GM21737 (cell line): Measurements from ENCODE around the gene DMAC2L.
"Not testable (repeated sequence)": the region's sequence is repeated elsewhere in the genome, so short reads cannot be mapped to it uniquely, and the experiment has no call there.

Source experiments
- ATAC-seq: cut with Tn5 transposase; IDR thresholded peaks from one replicate; pipeline ENCODE4 v1.9.1; 2021; ENCODE audit warnings: mild to moderate bottlenecking, moderate library complexity; ENCODE audit not compliant: unreplicated experiment

The DMAC2L gene

DNA sequence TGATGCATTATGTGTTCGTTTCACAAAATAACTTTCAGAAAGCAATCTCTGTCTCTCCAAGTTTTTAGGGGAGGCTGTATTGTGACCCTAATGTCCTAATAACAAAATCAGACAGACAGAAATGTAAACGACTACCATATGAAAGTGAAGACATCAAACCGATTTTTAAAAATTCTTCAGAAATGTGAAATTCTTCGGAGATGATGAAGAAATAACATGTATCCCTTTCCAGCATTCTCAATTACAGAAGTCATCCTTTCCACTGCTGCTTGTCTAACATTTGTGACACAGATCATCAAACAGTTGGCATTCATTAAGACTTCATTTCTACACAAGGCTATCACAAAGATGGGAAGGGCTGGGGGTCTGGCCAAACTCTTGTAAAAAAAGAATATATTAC lies 41.0 kb downstream of the DMAC2L start:
- no peak for ATAC-seq

DNA sequence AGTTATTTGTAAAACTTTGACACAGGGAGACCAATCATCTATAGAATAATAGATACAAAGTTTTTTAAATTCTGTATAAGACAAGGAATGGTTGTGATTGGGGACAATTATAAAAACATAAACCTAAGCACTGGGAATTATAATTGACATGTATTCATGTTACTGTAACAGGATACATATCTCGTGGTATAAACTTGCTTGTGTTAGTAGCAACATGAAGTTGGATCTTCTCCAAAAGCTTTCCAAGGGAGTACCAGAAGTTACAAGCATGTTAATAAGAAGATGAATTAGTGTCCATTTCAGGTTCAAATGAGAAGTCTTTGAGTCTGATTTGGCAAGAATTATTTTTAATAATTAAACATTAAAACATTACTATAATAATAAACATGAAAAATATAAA lies 42.4 kb downstream of the DMAC2L start:
- no peak for ATAC-seq

DNA sequence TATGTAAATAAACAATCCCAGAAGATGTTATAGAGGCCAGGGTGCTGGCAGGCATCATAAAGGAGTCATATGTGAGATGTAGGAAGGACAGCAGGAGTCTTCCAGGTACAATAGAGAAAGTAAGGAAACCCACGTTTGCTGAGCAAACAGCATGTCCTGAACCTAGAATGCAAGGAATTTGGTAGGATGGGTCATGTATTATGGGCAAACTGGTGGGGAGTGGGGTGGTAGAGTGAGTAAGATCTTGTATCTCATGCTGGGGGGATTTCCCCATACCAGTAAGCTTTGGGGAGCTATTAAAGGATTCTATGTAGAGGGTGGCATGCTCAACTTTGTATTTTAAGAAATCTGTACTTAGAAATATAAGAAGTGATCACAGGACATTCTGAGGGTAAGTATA lies 43.6 kb downstream of the DMAC2L start:
- no peak for ATAC-seq

DNA sequence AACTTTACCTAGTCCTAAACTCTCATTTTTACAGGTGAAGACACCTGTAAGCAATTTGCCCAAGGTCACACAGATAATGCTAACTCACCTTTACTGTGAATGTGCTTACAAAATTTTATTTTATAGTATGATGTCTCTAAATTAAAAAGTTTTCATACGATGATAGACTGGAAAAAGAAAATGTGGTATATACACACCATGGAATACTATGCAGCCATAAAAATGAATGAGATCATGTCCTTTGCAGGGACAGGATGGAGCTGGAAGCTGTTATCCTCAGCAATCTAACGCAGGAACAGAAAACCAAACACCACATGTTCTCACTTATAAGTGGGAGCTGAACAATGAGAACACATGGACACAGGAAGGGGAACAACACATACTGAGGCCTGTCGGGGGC lies 44.2 kb downstream of the DMAC2L start:
- ATAC-seq = not testable (repeated sequence)

DNA sequence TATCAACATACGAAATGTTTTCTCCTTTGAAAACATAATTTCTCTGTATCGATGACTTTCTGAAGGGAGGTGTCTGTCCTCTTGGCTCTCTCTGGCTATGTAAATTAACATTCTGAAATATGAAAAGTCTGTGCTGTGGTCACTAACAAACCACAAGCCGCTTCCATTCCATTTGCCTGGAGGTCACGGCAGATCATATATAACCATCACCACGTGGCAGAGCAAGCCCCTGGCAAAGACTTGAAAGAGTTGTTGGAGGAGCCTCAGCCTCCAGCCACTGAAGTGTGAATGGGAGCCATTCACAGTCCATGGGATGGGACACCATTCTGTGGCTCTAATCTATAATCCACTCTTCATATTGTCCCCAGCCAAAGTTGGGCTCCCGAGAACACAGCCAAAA lies 45.0 kb downstream of the DMAC2L start:
- no peak for ATAC-seq

DNA sequence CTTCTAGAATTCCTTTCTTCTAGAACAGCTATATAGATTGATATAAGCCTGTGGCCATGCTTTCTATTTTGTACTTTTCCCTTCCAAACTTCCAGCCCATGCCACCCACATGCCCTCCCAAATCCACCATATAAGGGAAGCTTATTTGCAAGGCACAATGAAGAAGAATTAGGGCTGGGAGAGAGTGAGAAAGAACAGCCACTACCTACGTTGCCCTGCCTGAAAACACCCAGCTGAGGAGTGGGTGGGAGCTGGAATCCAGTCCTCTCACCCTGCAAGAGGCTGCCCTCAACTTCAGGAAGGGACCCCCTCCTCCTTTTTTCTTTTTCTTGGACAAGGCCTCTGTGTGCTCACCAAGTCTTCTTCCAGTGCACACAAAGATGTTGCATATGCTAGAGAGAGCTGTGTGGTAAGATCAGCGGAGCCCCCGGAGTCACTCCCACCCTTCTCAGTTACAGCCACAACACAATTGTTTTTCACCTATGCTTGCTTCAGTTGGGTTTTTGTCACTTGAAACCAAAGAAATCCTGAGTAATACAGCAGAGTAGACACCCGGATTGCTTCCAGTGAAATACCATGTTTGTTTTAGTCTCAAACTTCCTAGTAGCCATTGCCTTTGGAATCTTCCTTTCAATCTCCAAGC lies 45.8 kb downstream of the DMAC2L start:
- ATAC-seq = no peak

DNA sequence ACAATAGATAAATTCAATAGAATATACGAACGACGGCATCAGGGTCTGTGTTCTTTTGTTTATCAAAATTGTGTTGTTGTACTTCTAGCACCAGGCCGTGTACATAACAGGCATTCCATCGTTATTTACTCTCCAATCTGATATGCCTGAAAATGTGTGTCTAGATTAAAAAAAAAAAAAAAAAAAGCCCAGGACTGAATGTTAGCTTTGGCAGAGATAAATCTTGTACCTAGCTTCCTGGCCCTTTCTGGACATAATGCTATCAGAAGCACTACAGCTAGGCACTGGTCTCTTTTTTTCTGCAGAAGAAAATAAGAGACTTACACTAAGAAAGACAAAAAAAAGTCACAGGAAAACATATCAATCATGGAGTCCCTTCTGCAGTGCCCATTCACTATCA lies 47.5 kb downstream of the DMAC2L start:
- no peak for ATAC-seq

DNA sequence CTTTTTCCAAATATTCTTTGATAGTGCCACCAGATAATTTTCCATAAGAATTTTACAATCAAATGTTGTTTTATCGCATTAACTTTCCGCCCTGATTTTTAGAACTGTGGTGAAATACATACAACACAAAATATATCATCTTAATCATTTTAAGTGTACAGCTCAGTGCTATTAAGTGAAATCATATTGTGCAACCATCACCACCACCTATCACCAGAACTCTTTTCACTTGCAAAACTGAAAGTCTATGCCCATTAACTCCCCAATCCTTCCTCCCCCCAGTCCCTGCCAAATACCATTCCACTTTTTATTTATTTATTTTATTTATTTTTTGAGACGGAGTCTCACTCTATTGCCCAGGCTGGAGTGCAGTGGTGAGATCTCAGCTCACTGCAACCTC lies 48.0 kb downstream of the DMAC2L start:
- no peak for ATAC-seq

DNA sequence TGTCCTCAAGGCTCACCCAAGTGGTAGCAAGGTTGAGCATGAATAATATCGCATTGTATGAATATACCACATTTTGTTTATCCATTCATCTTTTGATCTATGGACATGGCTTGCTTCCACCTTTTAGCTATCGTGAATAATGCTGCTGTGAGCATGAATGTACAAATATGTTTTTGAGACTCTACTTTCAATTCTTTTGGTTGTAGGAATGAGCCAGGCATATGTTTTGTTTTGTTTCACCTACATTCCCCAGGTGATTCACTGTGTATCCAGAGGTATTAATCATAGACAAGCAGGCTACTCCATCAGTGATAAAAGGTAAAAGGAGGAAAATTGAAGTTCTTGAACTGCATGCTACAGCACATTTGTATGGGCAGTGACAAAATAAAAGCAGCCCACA lies 48.7 kb downstream of the DMAC2L start:
- ATAC-seq = no peak

DNA sequence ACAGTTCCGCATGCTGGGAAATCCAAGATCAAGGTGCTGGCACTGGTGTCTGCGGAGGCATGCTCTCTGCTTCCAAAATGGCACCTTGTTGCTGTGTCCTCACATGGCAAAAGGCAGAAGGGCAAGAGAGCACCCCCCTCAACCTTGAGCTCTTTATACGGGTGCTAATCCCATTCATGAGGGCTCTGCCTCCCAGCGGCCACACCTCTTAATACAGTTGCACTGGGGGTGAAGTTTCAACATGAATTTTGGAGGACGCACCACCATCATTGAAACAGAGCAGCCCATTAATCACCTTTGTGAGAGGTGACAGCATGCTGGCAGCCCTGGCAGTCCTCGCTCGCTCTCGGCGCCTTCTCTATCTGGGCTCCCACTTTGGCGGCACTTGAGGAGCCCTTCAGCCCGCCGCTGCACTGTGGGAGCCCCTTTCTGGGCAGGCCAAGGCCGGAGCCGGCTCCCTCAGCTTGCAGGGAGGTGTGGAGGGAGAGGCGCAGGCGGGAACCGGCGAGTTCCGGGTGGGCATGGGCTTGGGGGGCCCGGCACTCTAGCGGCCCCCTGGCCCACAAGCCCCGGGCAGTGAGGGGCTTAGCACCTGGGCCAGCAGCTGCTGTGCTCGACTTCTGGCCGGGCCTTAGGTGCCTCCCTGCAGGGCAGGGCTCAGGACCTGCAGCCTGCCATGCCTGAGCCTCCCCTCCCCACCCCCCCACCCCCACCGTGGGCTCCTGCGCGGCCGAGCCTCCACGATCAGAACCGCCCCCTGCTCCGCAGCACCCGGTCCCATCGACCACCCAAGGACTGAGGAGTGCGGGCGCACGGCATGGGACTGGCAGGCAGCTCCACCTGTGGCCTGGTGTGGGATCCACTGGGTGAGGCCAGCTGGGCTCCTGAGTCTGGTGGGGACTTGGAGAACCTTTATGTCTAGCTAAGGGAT lies 49.6 kb downstream of the DMAC2L start:
- ATAC-seq = not testable (repeated sequence)

DNA sequence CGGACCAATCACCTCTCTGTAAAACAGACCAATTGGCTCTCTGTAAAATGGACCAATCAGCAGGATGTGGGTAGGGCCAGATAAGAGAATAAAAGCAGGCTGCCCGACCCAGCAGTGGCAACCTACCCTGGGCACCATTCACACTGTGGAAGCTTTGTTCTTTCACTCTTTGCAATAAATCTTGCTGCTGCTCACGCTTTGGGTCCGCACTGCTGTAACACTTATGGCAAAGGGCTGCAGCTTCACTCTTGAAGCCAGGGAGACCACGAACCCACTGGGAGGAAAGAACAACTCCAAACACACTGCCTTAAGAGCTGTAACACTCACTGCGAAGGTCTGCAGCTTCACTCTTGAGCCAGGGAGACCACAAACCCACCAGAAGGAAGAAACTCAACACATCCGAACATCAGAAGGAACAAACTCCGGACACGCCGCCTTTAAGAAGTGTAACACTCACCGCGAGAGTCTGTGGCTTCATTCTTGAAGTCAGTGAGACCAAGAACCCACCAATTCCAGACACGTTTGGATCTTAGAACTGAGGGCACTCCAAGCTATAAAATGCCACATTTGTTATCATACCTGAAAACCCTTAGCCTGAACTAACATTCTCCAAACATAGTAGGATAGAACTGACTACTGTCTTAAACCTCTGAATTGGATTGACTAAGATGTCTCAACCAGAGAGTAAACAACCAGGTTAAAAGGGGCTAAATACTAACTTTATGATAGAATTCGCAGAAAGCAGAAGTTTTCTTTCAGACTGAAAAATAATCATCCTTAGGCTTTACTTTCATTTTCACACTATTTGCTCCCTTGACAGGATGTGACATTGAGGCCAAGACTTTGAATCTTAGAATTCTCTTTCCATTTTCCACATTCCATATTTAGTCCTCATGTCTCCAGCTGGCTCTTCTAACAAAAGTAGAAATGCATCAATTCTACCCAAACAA lies 50.9 kb downstream of the DMAC2L start:
- ATAC-seq = peak; percentile 24

DNA sequence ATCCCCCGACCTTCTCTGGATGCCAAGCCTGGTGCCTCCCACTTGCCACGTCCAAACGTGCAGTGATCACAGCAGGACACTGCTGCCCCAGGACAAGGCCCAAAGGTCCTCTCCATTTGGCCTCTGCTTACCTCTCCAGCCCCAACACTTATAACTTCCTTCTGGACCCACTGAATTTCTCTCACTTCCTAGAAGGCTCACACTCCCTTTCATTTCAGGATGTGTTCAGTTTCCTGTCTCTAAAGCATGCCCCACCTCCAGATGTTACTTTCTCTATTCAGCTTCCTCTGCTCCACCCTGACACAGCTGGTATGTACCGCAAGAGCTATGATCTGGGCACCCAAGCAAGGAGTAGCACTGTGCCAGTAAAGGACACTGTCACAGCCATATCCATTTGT lies 51.6 kb downstream of the DMAC2L start:
- ATAC-seq = peak; percentile 92

DNA sequence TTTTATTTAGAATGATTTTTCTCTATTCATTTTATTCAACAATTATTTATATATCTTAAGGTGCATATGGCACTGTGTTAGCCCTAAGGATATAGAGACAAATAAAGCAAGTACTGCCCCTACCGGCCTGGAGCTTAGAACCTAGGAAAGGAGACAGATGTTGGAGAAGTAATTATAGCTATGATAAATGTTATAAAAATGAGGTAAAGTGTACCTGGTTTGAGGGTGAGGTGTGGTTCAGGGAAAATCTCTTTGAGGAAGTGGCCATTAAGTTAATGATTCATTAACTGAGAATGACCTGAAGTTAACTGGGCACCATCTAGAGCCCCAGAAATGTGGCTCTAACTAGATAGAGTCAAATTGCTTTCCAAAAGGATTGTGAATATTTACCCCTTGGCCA lies 52.7 kb downstream of the DMAC2L start:
- no peak for ATAC-seq

DNA sequence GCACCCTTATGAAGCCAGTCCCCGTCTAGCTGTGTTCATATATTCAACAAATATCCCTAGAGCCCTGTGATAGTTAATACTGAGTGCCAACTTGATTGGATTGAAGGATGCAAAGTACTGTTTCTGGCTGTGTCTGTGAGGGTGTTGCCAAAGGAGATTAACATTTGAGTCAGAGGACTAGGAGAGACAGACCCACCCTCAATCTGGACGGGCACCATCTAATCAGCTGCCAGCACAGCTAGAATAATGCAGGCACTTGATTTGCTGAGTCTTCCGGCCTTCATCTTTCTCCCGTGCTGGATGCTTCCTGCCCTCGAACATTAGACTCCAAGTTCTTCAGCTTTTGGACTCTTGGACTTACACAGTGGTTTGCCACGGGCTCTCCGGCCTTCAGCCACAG lies 53.4 kb downstream of the DMAC2L start:
- not testable (repeated sequence) for ATAC-seq

DNA sequence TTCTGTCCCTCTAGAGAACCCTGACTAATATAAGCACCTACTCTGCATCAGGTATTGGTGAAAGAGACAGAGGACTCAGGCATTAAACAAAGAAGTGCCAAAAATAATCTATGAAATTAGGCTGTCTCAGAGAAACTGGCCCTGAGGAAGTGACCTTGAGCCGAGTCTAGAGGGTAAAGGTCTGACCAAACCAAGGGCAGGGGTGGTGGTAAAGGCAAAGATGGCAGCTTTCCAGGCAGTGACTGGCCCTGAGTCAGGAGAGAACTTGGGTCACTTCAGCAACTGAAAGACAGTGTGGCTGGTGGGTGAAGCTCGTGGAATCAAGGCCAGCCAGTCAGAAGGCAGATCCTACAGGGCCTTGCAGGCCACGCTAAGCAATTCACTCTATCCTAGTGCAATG lies 54.0 kb downstream of the DMAC2L start:
- ATAC-seq = no peak

DNA sequence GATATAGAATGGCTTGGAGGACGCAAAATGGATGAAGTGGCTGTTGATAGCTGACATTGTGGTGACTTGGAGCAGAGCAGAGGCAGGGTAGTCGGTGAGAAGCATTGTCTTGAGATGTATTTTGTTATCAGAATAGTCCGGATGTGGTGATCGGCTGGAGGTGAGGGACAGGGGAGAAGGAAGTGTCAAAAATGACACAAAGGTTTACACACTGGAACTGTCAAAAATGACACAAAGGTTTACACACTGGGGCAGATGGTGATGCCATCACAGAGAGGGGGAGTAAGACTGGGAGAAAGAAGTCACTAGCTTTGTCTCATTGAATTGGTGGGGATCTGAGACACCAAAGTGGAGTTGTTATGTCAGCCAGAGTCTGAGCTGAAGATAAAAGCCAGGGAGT lies 54.5 kb downstream of the DMAC2L start:
- ATAC-seq = no peak

DNA sequence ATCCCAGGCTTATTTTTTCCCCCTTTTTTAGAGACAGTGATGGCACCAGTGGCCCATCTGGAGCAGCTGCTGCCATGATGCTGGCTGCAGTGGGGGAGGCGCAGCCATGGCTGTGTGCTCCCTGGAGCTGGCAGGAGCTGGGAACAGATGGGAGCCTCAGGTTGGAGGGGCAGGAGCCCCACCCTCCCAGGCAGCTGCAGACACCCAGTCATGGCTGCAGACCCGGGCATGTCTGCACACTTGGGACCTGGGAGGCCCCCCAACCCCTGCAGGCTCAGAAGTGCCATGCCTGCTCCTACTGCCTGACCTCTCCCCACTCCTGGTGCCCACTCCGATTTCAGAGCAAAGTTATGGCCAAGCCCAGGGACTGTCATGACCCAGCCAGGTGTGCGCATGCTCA lies 59.4 kb downstream of the DMAC2L start:
- ATAC-seq = no peak

DNA sequence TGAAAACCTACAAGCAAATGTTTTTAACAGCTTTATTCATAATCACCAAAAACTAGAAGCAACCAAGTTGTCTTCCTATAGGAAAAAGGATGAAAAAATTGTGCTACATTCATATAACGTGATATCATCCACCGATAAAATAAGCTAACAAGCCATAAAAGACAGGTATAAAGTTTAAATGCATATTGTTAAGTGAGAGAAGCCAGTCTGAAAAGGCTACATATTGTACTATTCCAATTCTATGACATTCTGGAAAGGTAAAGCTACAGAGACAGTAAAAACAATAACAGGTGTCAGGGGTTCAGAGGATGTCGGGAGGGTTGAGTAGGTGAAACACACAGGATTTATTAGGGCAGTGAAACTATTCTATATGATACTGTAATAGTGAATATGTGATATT lies 61.8 kb downstream of the DMAC2L start:
- no peak for ATAC-seq

DNA sequence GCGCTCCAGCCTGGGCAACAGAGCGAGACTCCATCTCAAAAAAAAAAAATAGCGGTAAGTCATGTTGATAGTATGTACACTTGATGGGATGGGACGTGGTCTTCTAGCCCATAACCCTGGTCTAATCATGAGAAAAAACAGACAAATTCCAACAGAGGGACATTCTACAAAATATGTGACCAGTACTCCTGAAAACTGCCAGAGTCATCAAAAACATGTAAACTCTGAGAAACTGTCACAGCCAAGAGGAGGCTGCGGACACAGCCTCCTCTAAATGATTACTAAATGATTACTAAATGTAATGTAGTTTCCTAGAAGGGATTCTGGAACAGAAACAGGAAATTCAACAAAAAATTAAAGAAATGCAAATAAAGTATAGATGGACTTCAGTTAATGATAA lies 63.6 kb downstream of the DMAC2L start:
- ATAC-seq = no peak
